ENCODE results near the gene IL17RC.

Gene IL17RC

GRCh38 chr3:9970020-9970652 is 53.2 kb downstream of the IL17RC start:
- no peak for FAIRE-seq
- DNase-seq (ENCODE audit: extremely low spot score, insufficient read length, low read depth) = no peak

DNA sequence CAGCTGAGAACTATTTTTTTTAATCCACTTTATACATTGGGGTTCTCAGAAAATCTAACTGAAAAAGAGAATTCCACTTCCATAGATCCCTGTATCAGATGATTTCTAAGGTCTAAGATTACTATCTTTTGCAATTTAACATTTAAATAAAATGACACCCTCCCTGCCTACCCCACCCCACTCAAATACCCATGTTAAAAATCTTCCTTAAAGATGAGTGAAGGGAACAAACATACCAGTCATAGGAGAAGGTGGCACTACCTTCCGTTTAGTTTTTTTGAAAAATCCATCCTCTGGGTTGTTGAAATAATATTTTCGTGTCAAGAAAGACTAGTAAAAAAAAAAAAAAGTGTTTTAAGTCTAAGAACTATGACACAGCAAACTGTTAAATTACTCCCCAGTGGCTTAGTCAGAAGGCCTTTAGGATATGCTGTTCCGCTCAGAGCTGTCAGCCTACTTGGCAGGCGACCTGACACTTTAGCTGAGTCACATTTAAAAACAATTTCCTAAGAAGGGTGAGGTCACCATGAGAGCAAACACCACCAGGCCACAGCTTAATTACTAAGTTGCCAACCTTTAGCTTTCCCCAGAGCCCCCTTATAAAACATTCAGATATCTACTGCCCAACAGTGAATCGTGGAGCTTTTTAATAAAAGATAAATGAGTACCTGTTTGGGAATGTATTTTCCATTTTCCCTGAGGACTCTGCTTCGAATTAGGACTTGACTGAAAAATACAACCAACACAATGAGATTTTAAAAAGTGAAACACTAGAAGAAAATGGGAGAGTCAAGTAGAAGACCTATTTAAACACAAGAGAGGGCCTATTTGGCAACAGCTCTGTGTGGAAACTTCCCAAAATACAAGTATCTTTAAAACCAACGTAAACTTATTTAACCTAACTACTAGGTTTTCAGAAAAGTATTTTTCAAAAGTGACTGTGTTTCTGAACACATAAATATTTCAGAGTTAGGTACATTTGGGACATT is 60.1 kb downstream of the IL17RC start:
- DNase-seq (ENCODE audit: extremely low spot score, insufficient read length, low read depth) (no peak), FAIRE-seq (no peak)

DNA sequence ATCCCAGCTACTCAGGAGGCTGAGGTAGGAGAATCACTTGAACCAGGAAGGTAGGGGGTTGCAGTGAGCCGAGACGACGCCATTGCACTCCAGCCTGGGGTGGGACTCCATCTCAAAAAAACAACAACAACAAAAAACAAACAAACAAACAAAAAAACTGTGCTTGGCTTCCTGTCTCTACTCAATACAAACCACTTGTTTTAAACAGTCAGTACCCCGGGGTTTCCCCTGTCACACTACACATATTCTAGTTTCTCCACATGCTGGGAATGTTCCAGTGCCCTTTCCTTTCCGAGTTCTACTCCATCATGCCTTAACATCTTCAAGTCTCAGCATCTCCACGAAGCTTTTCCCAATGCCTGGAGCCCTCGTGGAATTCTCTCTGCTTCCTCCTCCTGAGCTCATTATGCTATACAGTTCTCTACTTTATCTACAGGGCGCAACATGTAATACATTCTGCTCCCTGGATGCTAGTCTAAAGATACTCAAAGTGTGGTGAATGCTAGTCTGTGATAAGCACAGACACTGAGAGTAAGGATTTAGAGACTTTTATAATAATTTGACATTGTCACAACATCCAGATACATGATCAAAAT is 61.9 kb downstream of the IL17RC start:
- DNase-seq (ENCODE audit: extremely low spot score, insufficient read length, low read depth) = no peak
- no peak for FAIRE-seq

- FAIRE-seq = no peak
- DNase-seq (ENCODE audit: extremely low spot score, insufficient read length, low read depth) = no peak
Observed at GRCh38 chr3:9980251-9980650, 63.4 kb downstream of the IL17RC start.
